Measurements from ENCODE around the gene OPN3.
A peak's percentile ranks its signal among the peaks of the same experiment; 100 is the strongest.

OPN3 gene

GRCh38 chr1:241646201-241646600, 6.0 kb upstream of the OPN3 start:
- no peak for DNase-seq (ENCODE audit: low read depth in 2 of 2, low spot score in 1 of 2)

GRCh38 chr1:241645199-241645598, 5.0 kb upstream of the OPN3 start:
- DNase-seq (ENCODE audit: low read depth in 2 of 2, low spot score in 1 of 2), result no peak

- no peak for DNase-seq (ENCODE audit: low read depth in 2 of 2, low spot score in 1 of 2)
Observed at GRCh38 chr1:241644259-241644658, 4.1 kb upstream of the OPN3 start.

- no peak for DNase-seq (ENCODE audit: low read depth in 2 of 2, low spot score in 1 of 2)
Observed at GRCh38 chr1:241642593-241642944, 2.4 kb upstream of the OPN3 start.

- no peak for DNase-seq (ENCODE audit: low read depth in 2 of 2, low spot score in 1 of 2)
Observed at GRCh38 chr1:241641773-241642592, 1.8 kb upstream of the OPN3 start.

GRCh38 chr1:241640867-241641622, 876 bp upstream of the OPN3 start:
- DNase-seq (ENCODE audit: low read depth in 2 of 2, low spot score in 1 of 2), result no peak

- peak in 1 of 2 donors; percentile 2 for DNase-seq (ENCODE audit: low read depth in 2 of 2, low spot score in 1 of 2)
Observed at GRCh38 chr1:241639623-241640148, 483 bp downstream of the OPN3 start.

- DNase-seq (ENCODE audit: low read depth in 2 of 2, low spot score in 1 of 2), result no peak
Observed at GRCh38 chr1:241638909-241639622, 1.1 kb downstream of the OPN3 start.

- DNase-seq (ENCODE audit: low read depth in 2 of 2, low spot score in 1 of 2), result no peak
Observed at GRCh38 chr1:241638099-241638682, 2.0 kb downstream of the OPN3 start.

GRCh38 chr1:241637604-241638003, 2.6 kb downstream of the OPN3 start:
- DNase-seq (ENCODE audit: low read depth in 2 of 2, low spot score in 1 of 2), result no peak

GRCh38 chr1:241637046-241637590, 3.1 kb downstream of the OPN3 start:
- no peak for DNase-seq (ENCODE audit: low read depth in 2 of 2, low spot score in 1 of 2)

GRCh38 chr1:241636291-241636690, 3.9 kb downstream of the OPN3 start:
- DNase-seq (ENCODE audit: low read depth in 2 of 2, low spot score in 1 of 2), result no peak

- DNase-seq (ENCODE audit: low read depth in 2 of 2, low spot score in 1 of 2), result no peak
Observed at GRCh38 chr1:241635556-241636152, 4.5 kb downstream of the OPN3 start.

GRCh38 chr1:241632987-241633386, 7.2 kb downstream of the OPN3 start:
- no peak for DNase-seq (ENCODE audit: low read depth in 2 of 2, low spot score in 1 of 2)

- no peak for DNase-seq (ENCODE audit: low read depth in 2 of 2, low spot score in 1 of 2)
Observed at GRCh38 chr1:241631674-241632073, 8.5 kb downstream of the OPN3 start.

GRCh38 chr1:241630899-241631298, 9.3 kb downstream of the OPN3 start:
- no peak for DNase-seq (ENCODE audit: low read depth in 2 of 2, low spot score in 1 of 2)

GRCh38 chr1:241630476-241630875, 9.7 kb downstream of the OPN3 start:
- DNase-seq (ENCODE audit: low read depth in 2 of 2, low spot score in 1 of 2), result no peak

- no peak for DNase-seq (ENCODE audit: low read depth in 2 of 2, low spot score in 1 of 2)
Observed at GRCh38 chr1:241630005-241630404, 10.2 kb downstream of the OPN3 start.

- no peak for DNase-seq (ENCODE audit: low read depth in 2 of 2, low spot score in 1 of 2)
Observed at GRCh38 chr1:241627453-241628259, 12.5 kb downstream of the OPN3 start.

GRCh38 chr1:241624935-241625334, 15.2 kb downstream of the OPN3 start:
- DNase-seq (ENCODE audit: low read depth in 2 of 2, low spot score in 1 of 2), result no peak

Measured in stimulated activated CD8-positive, alpha-beta memory T cell treated with anti-CD3 and anti-CD28 coated beads, Interleukin-4, amount 100 ng/mL, for 1 hour (primary cell).